Islet precursor cell (in vitro differentiated cells): ENCODE results near the gene PGM1.

Source experiments
- DNase-seq: peaks from one replicate; pipeline ENCODE4 v3.0.0-alpha.2; 2018

The PGM1 gene

DNA sequence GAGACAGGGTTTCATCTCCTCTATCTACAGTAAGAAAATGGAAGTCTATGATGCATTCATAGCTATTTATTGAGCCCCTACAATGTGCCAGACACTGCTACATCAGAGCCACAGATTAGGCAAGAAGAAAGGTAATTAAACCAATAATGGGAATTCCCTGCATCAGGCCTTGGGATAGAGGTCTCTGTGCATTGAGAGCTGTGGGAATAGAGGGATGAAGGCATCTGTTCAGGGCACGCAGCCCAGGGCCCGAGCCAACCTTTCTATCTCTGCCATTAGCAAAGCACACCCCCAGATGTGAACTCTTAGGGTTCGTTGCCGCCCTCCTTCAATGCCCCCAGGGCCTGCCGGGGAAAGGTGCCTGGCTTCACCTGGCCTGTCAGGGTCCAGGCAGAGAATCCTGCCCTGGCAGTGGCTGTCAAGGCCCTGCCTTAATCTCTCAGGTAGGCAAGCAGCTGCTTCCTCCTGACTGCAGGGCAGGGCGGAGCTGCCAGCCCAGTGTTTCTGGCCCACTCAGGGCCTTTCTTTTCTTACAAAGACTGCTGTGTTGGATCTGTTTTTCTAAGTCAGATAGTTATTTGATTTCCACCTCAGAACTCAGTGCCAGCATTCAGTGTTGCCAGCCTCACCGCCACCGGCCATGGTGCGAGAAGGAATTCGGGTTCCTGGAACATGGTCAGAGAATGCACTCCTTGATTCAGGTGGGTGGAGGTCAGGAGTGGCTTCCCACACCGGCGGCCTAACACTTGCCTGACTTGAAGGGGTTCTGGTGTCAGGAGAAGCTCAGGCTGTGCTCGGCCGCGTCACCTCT, 76.1 kb downstream of the PGM1 start:
- DNase-seq = no peak

DNA sequence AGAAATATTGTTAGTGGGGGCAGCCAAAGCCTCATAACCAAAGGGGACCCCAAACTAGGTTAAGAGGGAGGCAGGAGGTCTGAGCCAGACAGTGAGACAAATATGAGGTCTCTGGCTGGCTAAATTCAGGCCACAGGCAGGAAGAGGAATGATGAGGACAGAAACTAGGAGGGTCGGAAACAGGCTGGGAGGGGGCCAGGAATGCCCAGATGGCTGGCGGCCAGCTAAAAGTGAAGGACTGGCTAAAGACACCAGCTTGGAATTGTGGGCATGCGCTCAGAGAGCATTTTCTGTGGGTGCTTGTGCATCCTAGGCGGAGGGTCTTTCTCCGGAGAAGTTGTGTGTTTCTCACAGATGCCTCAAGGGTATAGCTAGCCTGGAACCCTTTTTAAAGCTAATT, 77.0 kb downstream of the PGM1 start:
- no peak for DNase-seq

DNA sequence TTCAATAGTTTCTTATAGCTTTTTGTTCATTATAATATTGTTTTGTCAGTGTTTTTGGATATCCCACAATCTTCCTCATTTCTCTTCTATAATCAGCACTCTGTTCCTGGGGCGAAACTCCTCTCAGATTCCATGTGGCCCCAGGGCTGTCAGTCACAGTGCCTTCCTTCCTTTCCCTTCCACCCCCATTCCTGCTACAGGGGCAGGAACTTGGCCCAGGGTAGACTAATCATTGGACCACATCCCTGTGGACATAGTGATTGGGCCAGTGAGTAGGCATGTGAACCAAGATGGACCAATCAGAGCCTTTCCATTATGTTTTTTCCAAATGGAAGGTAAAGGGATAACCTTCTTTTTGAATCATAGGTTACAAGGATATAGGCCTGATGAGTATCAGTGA, 78.3 kb downstream of the PGM1 start:
- no peak for DNase-seq

GRCh38 chr1:63674238-63674864, 81.1 kb downstream of the PGM1 start:
- peak; percentile 92 for DNase-seq

DNA sequence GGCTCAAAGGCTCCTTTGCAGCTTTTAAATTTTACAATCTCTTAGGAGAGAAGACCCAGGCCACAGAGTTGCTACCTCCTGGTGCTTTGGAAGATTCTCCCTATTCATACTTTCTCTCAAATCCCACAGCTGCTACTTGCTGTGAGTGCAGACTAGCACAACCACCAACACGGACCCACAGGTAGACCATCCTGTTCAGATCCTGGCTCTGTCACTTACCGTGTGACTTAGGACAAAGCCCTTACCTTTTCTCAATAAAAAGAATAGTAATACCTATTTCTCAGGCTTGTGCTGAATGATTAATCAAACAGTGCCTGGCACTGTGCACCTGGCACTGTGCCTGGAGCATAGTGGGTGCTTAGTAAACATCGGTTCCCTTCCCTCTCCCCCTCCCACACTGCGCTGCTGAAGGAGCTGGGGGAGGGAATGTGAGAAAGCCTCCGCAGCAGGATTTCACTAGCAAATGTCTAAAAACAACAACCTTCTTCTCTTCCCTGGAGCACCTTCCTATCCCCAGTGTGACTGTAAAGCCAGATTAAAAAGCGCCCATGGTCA, 81.7 kb downstream of the PGM1 start:
- DNase-seq = no peak

- DNase-seq = no peak
Measured at GRCh38 chr1:63675420-63675931, 82.3 kb downstream of the PGM1 start.

DNA sequence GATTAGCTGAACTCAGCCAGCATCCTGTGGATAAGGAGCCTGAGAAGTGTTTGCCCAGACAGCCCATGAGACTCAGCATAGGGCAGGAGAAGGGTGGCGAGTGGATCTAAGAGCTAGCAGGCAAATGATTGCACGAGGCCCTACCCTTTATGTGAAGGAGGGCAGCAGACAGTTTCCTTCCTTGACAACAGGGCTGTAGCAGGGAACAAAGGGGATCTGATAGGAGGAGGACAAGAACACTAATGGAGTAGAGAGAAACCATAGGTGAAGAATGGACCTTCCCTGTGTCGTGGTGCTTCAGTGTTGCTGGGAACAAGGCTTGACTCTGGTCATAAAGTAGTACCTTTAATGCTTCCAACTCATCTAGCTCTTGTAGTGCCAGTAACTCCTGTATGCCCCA, 84.3 kb downstream of the PGM1 start:
- no peak for DNase-seq

DNA sequence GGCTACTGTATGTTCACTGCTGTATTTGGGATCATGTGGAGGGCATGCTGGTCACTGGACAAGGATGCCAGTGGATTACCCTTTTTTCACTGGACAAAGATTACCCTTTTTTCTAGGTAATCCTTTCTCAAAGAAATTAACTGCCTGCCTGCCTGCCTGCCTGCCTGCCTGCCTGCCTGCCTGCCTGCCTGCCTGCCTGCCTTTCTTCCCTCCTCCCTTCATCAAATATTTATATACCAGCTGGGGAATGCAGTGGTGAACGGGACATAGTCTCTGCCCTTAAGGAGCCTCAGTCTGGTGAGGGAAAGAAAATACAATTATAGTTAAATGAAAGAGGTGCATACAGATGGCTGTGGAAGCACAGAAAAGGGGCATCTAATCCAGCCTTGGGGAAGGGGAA, 85.0 kb downstream of the PGM1 start:
- DNase-seq = no peak

GRCh38 chr1:63679076-63679475, 85.9 kb downstream of the PGM1 start:
- no peak for DNase-seq

DNA sequence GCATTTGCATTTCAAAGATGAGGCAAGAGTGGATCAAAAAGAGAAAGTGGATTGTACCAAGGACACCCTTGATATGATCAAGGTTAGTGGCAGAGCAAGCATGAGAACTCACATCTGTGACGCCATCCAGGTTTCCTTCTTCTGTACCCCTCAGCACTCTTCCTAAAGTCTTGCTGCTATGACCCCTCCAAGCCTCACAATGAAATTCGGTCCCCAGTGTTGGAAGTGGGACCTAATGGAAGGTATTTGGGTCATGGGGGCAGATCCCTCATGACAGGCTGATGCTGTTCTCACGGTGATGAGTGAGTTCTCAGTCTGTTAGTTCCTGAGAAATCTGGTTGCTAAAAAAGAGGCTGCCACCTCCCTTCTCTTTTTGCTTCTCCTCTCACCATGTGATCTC, 86.4 kb downstream of the PGM1 start:
- DNase-seq = no peak

DNA sequence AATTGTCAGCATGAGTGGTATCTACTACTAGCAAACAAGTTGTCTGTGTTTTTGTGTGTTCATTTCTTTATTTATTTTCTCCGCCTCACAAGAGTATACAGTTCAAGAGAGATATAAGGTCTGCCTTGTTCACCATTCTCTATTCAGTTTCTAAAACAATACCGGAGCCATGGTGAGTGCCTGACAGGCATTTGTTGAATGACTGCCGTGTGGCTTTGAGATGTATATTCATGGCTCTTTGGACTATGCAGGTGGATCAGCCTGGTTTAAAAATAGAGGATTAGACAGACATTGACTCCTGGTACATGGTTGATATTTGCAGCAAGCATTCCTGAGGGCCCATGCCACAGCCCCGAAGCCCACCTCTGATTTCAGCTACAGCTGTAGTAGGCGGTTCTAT, 89.7 kb downstream of the PGM1 start:
- no peak for DNase-seq

DNA sequence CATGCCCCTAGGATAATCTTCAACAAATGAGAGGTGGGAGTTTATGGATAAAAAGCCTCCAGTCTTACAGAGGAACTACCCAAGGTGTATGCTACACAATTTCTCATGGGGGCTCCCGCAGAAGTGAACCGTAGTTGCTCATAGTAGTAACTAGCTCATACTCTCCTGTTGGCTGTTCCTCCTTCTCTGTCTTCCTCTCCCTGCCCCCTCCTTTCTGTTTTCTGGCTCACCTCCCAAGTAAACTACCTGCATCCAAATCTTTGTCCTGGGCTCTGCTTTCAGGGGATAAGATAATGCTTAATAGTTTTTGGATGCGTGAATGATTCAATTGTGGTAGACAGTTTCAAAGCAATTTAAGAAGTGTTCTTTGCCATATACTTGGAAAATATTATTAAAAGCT, 90.5 kb downstream of the PGM1 start:
- DNase-seq = no peak

DNA sequence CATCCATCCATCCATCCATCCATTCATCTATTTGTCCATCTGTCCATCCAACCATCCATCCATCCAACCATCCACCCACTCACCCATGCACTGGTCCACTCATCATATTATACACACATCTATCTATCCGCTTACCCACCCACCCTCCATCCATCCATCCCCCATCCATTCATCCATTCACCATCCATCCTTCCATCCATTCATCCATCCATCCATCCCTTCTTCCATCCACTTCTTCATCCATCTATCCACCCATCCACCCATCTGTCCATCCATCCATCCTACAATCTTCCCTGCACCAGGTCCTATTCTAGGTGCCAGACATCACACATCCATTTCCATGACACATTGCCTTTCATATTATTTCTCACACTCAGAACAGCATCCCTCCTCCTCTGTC, 93.5 kb downstream of the PGM1 start:
- DNase-seq = no peak

DNA sequence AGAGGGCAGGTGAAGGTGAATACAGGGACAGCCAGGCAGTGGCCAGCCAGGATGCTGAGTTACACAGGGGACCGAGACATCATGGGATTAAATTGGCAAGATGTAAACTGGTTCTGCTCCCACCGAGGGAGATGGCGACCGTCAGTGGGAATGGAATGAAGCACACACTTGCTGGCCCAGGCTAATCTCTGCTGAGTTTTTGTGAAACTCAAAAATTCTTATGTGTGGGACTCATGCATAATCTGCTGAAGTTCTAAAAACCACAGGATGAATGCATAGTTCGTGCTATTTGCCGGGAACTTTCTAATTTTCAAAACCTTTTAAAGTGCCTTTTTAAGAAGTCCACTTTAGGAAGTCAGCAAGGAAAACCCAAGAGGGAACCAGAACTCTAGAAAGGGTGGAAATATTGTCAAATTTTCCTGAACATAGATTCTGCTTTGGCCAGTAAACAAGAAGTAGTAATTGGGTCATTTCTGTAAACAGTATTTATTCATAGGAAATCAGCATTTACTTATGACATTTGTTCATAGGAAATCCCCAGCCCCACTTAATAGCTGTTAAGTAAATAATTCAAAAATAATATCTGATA, 95.2 kb downstream of the PGM1 start:
- DNase-seq = no peak

DNA sequence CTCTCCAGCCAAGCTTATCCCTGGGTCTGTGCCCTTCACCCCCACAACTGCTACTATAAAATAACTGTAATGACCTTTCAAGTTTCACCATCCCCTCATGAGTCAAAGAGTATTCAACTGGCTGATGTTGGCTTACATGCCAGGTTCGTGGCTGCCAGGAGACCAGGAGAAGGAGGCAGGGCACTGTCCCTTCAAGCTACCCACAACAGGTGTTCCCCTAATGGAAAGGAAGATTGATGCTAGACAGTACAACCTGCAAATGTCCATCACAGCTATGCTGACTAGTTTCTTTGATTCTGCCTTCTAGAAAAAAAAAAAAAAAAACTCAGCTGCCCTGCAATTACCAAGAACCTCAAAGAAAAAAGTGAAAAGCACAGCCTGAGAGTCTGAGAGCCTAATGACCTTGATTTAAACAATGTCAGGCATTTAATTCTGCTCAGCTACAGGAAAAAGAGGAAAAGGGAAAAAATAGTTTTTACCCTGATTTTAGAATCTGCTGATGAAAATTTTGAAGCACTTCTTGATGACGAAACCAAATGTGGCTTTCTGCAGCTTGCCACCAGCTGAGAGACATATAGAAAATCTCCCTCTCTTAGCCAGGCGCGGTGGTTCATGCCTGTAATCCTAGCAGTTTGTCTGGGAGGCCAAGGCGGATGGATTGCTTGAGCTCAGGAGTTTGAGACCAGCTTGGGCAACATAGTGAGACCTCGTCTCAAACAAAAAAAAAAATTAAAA, 97.9 kb downstream of the PGM1 start:
- no peak for DNase-seq

DNA sequence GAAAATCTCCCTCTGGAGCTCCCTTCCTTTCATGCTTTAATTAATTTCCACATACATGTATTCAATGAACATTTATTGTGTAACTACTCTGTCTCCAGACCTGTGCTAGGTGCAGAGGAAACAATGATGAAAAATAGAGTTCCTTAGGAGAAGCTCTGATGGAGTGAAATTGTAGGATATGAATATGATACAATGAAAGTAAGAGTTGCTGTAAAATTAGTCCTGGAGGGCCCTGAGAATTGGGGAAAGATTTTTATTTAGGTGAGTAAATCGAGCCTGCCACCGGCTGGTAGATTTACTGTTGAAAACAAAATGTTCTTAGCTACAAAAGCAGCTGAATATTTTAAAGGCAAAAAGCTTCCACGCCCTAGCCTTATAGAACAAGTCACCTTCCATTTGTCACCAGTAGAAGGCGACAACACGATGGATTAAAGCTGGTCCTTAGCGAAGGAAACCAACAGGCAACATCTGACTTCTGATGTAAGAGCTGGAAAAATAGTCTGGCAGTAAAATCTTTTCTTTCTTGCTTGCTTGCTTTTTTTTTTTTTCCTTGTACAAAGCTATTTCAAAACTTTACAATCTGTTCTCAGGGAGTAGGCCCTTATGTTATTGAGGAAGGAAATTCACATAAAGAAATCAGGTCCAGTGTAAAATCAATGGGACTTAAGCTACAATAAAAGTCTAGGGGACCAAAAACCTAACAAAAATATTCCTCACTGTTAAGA, 98.7 kb downstream of the PGM1 start:
- DNase-seq = peak; percentile 79

DNA sequence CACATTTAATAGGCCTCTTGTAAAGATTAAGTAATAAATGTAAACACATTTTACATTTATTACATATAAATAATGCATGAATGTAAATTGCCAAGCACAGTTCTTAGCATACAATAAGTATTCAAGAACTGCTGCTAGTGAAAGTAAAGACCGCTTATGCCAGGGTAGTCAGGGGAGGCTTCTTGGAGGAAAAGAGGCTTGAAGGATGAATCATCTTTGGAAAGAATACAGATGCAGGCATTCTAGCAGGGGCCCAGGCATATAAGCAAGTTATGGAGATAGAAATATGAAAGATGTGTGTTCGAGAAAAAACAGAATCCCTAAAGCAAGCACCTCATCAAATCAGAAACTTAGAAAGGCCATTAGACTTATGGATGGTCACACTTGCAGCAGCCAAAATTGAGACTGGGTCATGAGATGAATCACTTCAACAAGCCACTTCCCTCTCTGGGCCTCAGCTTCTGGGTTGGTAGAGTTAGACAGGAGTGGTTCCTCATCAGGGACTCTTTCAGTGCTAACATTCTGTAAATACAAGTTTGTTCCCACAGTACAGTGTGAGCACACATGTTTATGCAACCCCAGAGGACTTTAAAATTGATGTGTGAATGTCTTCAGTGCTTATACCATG, 100.8 kb downstream of the PGM1 start:
- no peak for DNase-seq

- DNase-seq = no peak
Measured at GRCh38 chr1:63698001-63698838, 105.0 kb downstream of the PGM1 start.

DNA sequence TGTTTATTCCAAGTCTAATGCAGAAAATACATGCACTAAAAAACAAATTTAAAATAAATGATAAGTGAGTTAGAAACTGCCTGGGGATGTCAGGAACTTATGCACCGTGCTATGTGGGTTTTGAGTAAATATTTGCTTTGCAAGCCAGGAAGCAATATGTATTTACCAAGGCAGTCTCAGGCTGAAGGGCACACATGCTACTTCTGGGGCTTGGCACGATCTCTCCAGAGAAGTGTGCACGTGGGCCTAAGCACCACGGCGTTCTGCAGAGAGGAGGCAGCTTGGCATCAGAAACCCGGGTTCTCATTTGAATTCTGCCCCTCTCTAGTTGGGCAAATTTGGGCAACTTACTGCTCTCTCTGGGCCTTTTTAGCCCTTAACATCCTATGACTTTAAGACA, 108.0 kb downstream of the PGM1 start:
- DNase-seq = no peak

DNA sequence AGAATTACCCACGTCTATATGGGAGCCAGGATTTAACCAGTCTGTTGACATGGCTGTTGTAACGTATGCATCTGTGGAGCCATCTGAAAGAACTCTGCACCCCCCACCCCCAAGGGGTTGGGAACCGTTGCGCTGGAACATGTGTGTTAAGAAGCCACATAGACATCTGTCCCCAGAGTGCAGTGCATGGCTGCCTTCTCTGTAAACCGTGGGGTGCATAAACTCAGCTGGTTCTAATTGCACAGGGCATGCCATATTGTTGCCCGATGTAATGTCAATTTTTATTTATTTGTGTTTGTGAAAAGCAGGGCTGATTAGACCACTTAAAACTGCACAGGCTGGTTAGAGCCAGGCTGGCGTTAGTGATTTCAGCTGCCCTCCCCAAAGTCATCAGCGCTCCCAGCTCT, 110.5 kb downstream of the PGM1 start:
- DNase-seq = no peak

DNA sequence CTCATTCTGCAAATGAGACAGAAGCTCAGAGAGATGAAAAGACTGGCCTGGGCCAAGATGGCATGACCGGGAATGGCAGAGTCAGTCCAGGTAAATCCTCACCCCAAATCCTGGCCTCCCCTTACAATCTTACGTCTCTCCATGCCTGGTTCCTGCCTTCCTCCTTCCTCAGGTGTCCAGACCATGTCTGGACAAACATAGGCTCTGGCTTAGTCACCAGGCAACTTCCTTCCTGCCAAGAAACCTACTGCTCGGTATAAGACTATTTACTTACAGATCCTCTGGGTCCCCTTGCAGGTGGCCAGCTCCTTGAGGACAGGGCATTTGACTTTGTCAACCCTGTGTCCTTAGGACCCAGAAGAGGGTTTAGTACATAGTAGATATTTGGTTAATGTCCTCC, 111.2 kb downstream of the PGM1 start:
- DNase-seq = peak; percentile 71
